ENCODE data around the gene SYT9. TPM values are rescaled to one million over a fixed set of nuclear protein-coding genes. Genes with fewer than 3 reads are reported as not detected.
A peak's percentile ranks its signal among the peaks of the same experiment; 100 is the strongest.

Gene SYT9
- total RNA-seq, 2 donors from 2014 or later: 0.81 to 2.2 TPM

DNA sequence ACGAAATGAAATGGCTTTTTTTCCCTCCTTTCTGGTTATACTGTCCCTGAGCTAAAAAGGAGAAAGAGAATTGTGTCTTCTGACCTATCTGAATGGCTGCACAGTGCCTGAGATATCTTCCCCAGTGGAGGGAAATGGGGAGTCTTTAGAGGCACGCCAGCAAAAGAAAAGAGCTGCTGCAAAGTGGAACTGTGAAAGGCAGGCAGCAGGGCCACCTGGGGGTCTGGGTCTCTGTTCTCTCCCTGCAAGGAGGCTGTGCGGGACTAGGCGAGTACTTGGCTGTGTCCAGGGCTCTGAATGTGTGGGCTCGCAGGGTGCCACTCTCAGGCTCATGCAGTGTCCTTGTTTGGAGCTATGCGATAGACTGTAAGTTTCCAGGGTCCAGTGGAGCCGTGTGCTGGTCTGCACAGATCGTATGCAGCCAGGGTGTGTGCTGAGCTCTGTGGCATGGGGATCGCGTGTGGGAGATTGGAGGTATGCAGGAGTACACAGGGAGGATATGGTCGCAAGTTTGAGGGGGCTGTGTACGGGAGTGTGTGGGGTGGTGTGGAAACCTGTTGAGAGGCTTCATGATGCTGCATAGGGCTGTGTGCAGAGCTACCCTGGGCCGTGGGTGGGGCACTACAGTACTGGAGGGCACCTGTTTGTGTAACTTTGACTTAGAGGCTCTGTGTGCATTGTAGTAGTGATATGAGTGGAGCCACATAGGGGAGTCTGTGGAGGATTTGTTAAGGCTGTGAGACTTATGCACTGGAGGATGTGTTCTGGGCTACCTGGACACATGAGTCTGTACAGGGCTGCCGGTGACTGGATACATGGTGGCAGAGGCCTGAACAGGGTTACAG is 163.5 kb downstream of the SYT9 start:
- Mint-ChIP-seq H3K9me3 (no peaks in the 10 kb centered on the region), H3K27ac (no peak overlapping the region), H3K4me1 (no peaks in the 10 kb centered on the region), H3K27me3 (ENCODE audit: insufficient read depth) (no peaks in the 10 kb centered on the region), H3K36me3 (ENCODE audit: low read depth) (no peaks in the 10 kb centered on the region), H3K4me3 (no peak overlapping the region)
- WGBS, 2 experiments (ENCODE audit: insufficient coverage in 1 of 2, insufficient read length in 1 of 2): 90% methylated on average over 13 to 14 of the region's 14 CpGs
- no peak overlapping the region for H3K4me3 ChIP-seq (ENCODE audit: low read length)
- no peak overlapping the region for H3K9ac ChIP-seq (ENCODE audit: extremely low read depth, low read length, poor library complexity, severe bottlenecking)
- TF ChIP-seq, protein P1, sequence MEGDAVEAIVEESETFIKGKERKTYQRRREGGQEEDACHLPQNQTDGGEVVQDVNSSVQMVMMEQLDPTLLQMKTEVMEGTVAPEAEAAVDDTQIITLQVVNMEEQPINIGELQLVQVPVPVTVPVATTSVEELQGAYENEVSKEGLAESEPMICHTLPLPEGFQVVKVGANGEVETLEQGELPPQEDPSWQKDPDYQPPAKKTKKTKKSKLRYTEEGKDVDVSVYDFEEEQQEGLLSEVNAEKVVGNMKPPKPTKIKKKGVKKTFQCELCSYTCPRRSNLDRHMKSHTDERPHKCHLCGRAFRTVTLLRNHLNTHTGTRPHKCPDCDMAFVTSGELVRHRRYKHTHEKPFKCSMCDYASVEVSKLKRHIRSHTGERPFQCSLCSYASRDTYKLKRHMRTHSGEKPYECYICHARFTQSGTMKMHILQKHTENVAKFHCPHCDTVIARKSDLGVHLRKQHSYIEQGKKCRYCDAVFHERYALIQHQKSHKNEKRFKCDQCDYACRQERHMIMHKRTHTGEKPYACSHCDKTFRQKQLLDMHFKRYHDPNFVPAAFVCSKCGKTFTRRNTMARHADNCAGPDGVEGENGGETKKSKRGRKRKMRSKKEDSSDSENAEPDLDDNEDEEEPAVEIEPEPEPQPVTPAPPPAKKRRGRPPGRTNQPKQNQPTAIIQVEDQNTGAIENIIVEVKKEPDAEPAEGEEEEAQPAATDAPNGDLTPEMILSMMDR (conservative IDR thresholded peaks at IDR 0.05): no peak
- no peaks in the 10 kb centered on the region for H3K36me3 ChIP-seq (ENCODE audit: control insufficient read depth, insufficient read depth, low read length)
- H3K4me1 ChIP-seq (ENCODE audit: control insufficient read depth, insufficient read depth, low read length): no peaks in the 10 kb centered on the region
- no peak for DNase-seq
- H3K27ac ChIP-seq (ENCODE audit: low read depth, low read length): no peak overlapping the region
- no peaks in the 10 kb centered on the region for H3K9me3 ChIP-seq (ENCODE audit: control insufficient read depth, low read length)
- H3K27me3 ChIP-seq (ENCODE audit: control insufficient read depth, insufficient read depth, low read length, poor library complexity, severe bottlenecking): no peaks in the 10 kb centered on the region

DNA sequence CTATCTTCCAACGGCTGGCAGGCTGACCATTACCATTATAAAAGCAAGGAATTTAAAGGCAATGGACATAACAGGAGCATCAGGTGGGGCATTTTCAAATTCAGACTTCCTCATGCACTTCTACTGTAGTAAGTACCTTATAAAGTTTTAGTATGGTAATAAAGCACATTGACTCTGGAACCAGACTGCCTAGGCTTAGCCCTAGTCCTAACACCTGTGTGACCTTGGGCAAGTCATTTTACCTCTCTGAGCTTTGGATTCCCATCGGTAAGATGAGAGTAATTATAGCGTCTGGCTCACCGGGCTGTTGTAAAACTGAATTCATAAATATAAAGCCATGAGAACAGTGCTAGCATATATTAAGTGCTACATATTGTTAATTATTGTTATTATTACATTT is 164.4 kb downstream of the SYT9 start:
- H3K27me3 Mint-ChIP-seq (ENCODE audit: insufficient read depth): no peaks in the 10 kb centered on the region
- H3K4me3 ChIP-seq (ENCODE audit: low read length): no peak overlapping the region
- no peak overlapping the region for H3K9ac ChIP-seq (ENCODE audit: extremely low read depth, low read length, poor library complexity, severe bottlenecking)
- no peaks in the 10 kb centered on the region for H3K4me1 ChIP-seq (ENCODE audit: control insufficient read depth, insufficient read depth, low read length)
- H3K9me3 Mint-ChIP-seq: no peaks in the 10 kb centered on the region
- WGBS, 2 experiments (ENCODE audit: insufficient coverage in 1 of 2, insufficient read length in 1 of 2): 29 to 56% methylated on average over 1 to 3 of the region's 4 CpGs
- H3K4me3 Mint-ChIP-seq: no peak overlapping the region
- H3K9me3 ChIP-seq (ENCODE audit: control insufficient read depth, low read length): no peaks in the 10 kb centered on the region
- H3K27me3 ChIP-seq (ENCODE audit: control insufficient read depth, insufficient read depth, low read length, poor library complexity, severe bottlenecking): no peaks in the 10 kb centered on the region
- H3K27ac ChIP-seq (ENCODE audit: low read depth, low read length): no peak overlapping the region
- H3K4me1 Mint-ChIP-seq: no peaks in the 10 kb centered on the region
- H3K27ac Mint-ChIP-seq: peak overlapping the region; percentile 15
- TF ChIP-seq, protein P1 (conservative IDR thresholded peaks at IDR 0.05): no peak
- no peaks in the 10 kb centered on the region for H3K36me3 Mint-ChIP-seq (ENCODE audit: low read depth)
- H3K36me3 ChIP-seq (ENCODE audit: control insufficient read depth, insufficient read depth, low read length): no peaks in the 10 kb centered on the region
- no peak for DNase-seq

DNA sequence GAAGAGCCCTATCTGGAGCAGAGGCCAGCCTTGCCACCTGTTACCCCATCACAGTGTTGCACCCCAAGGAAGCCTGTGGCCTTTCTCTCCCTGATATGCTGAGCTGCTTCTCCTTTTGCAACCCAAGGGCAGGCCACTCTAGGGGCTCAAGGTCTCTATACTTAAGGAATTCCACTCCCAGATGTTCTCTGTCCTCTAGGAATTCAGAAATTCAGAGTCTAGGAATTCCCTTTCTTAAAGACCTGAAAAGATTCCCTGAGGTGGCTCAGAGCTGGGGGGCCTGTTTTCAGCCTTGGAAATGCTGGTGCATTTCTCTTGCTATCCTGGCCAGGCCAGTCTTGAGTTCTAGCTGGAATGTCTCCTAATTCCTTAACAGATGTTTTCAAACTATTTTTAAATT is 165.6 kb downstream of the SYT9 start:
- TF ChIP-seq, protein P1 (conservative IDR thresholded peaks at IDR 0.05): no peak
- no peak overlapping the region for H3K27ac ChIP-seq (ENCODE audit: low read depth, low read length)

More for the DNA sequence above, 165.6 kb downstream of the SYT9 start:
- Mint-ChIP-seq H3K9me3 (no peaks in the 10 kb centered on the region), H3K36me3 (ENCODE audit: low read depth) (no peaks in the 10 kb centered on the region), H3K4me1 (no peaks in the 10 kb centered on the region), H3K27me3 (ENCODE audit: insufficient read depth) (no peaks in the 10 kb centered on the region), H3K4me3 (no peak overlapping the region), H3K27ac (no peak overlapping the region)
- Histone ChIP-seq H3K9me3 (ENCODE audit: control insufficient read depth, low read length) (no peaks in the 10 kb centered on the region), H3K4me3 (ENCODE audit: low read length) (no peak overlapping the region), H3K4me1 (ENCODE audit: control insufficient read depth, insufficient read depth, low read length) (no peaks in the 10 kb centered on the region), H3K36me3 (ENCODE audit: control insufficient read depth, insufficient read depth, low read length) (no peaks in the 10 kb centered on the region), H3K27me3 (ENCODE audit: control insufficient read depth, insufficient read depth, low read length, poor library complexity, severe bottlenecking) (no peaks in the 10 kb centered on the region), H3K9ac (ENCODE audit: extremely low read depth, low read length, poor library complexity, severe bottlenecking) (no peak overlapping the region)
- DNase-seq: no peak
